ENCODE data around the gene INO80C. TPM values are rescaled to one million over a fixed set of nuclear protein-coding genes. Genes with fewer than 3 reads are reported as not detected.

INO80C gene
- total RNA-seq, 1 donor from 2014 or later: 27.5 TPM

- ATAC-seq (no peak), DNase-seq (ENCODE audit: low spot score) (no peak)
- intact Hi-C loops (cut with DNase I): no loop called here
Observed at GRCh38 chr18:35443847-35444246, 53.9 kb downstream of the INO80C start.

GRCh38 chr18:35443434-35443833 is 54.3 kb downstream of the INO80C start:
- ATAC-seq (no peak), DNase-seq (ENCODE audit: low spot score) (no peak)
- intact Hi-C loops (cut with DNase I): no loop called here

- ATAC-seq: no peak
- intact Hi-C loops (cut with DNase I): no loop called here
- DNase-seq (ENCODE audit: low spot score): no peak
Observed at GRCh38 chr18:35442701-35443100, 55.1 kb downstream of the INO80C start.

- intact Hi-C loops (cut with DNase I): no loop called here
- ATAC-seq (no peak), DNase-seq (ENCODE audit: low spot score) (no peak)
Observed at GRCh38 chr18:35441857-35442595, 55.7 kb downstream of the INO80C start.

- intact Hi-C loops (cut with DNase I): no loop called here
- DNase-seq (ENCODE audit: low spot score): no peak
- no peak for ATAC-seq
Observed at GRCh38 chr18:35438480-35439234, 59.1 kb downstream of the INO80C start.

- ATAC-seq (no peak), DNase-seq (ENCODE audit: low spot score) (no peak)
- intact Hi-C loops (cut with DNase I): no loop called here
Observed at GRCh38 chr18:35437836-35438235, 59.9 kb downstream of the INO80C start.

- intact Hi-C loops (cut with DNase I): no loop called here
- DNase-seq (ENCODE audit: low spot score) (no peak), ATAC-seq (no peak)
Observed at GRCh38 chr18:35436076-35436649, 61.6 kb downstream of the INO80C start.

- no peak for DNase-seq (ENCODE audit: low spot score)
- intact Hi-C loops (cut with DNase I): no loop called here
Observed at GRCh38 chr18:35435401-35435800, 62.4 kb downstream of the INO80C start.

GRCh38 chr18:35432565-35433001 is 65.2 kb downstream of the INO80C start:
- intact Hi-C loops (cut with DNase I): no loop called here
- peak; percentile 79 for ATAC-seq

More at GRCh38 chr18:35435401-35435800, 62.4 kb downstream of the INO80C start:
- no peak for ATAC-seq

GRCh38 chr18:35431374-35431741 is 66.4 kb downstream of the INO80C start:
- DNase-seq (ENCODE audit: low spot score) (no peak), ATAC-seq (no peak)
- intact Hi-C loops (cut with DNase I): no loop called here

More at GRCh38 chr18:35432565-35433001, 65.2 kb downstream of the INO80C start:
- no peak for DNase-seq (ENCODE audit: low spot score)

- no peak for ATAC-seq
- intact Hi-C loops (cut with DNase I): no loop called here
- no peak for DNase-seq (ENCODE audit: low spot score)
Observed at GRCh38 chr18:35430721-35431373, 66.9 kb downstream of the INO80C start.

GRCh38 chr18:35426786-35427185 is 71.0 kb downstream of the INO80C start:
- intact Hi-C loops (cut with DNase I): no loop called here
- DNase-seq (ENCODE audit: low spot score) (no peak), ATAC-seq (no peak)

- ATAC-seq: no peak
- no peak for DNase-seq (ENCODE audit: low spot score)
- intact Hi-C loops (cut with DNase I): no loop called here
Observed at GRCh38 chr18:35424356-35424755, 73.4 kb downstream of the INO80C start.

GRCh38 chr18:35422237-35422636 is 75.5 kb downstream of the INO80C start:
- no peak for ATAC-seq
- intact Hi-C loops (cut with DNase I): no loop called here
- no peak for DNase-seq (ENCODE audit: low spot score)

GRCh38 chr18:35418610-35419009 is 79.2 kb downstream of the INO80C start:
- DNase-seq (ENCODE audit: low spot score): no peak
- intact Hi-C loops (cut with DNase I): loop anchor here (10.0 kb wide), 1 partner anchor 166 kb away; the partner anchor contains the start of gene GALNT1
- ATAC-seq: no peak

Other genes starting within 250 kb of the INO80C start
- gene ZSCAN30, start 207.7 kb downstream of the INO80C start, total RNA-seq: 28.4 TPM
- gene ZNF24, start 153.5 kb downstream of the INO80C start, total RNA-seq: 71.0 TPM
- gene ZNF396, start 120.6 kb downstream of the INO80C start, total RNA-seq: 4.1 TPM
- 64.9 TPM for gene GALNT1, start 83.8 kb upstream of the INO80C start, total RNA-seq